Glutamatergic neuron (in vitro differentiated cells): Measurements from ENCODE around the gene GNAI3. TPM values are rescaled to one million over a fixed set of nuclear protein-coding genes. Genes with fewer than 3 reads are reported as not detected.
A peak's percentile ranks its signal among the peaks of the same experiment; 100 is the strongest.

Source experiments
- DNase-seq: peaks from one replicate; pipeline ENCODE4 v3.0.0; 2022
- H3K27ac Mint-ChIP-seq: one replicate; pipeline ENCODE4 v1.8.0; 2020; ENCODE audit warnings: mild to moderate bottlenecking, mixed read lengths, inconsistent platforms; ENCODE audit not compliant: unreplicated experiment
- H3K27me3 Mint-ChIP-seq: one replicate; pipeline ENCODE4 v1.8.0; 2020; ENCODE audit warnings: mild to moderate bottlenecking, moderate library complexity, mixed read lengths, inconsistent platforms; ENCODE audit not compliant: unreplicated experiment
- H3K36me3 Mint-ChIP-seq: one replicate; pipeline ENCODE4 v1.8.0; 2020; ENCODE audit warnings: mild to moderate bottlenecking, mixed read lengths, inconsistent platforms; ENCODE audit not compliant: unreplicated experiment
- H3K4me1 Mint-ChIP-seq: one replicate; pipeline ENCODE4 v1.8.0; 2020; ENCODE audit warnings: mild to moderate bottlenecking, low read depth, mixed read lengths, inconsistent platforms; ENCODE audit not compliant: unreplicated experiment
- H3K4me3 Mint-ChIP-seq: one replicate; pipeline ENCODE4 v1.8.0; 2020; ENCODE audit warnings: mild to moderate bottlenecking, mixed read lengths, inconsistent platforms; ENCODE audit not compliant: unreplicated experiment
- H3K9me3 Mint-ChIP-seq: one replicate; pipeline ENCODE4 v1.8.0; 2020; ENCODE audit warnings: mild to moderate bottlenecking, moderate library complexity, mixed read lengths, inconsistent platforms; ENCODE audit not compliant: unreplicated experiment
- total RNA-seq: library from RNA; stranded (reverse); fragmentation: NEBNext Ultra II Directional; extraction: Animal tissue kit (Norgen Biotek cat#: 25700); gene quantifications from one replicate; pipeline ENCODE4 v1.2.1, GENCODE V29; 2021; ENCODE audit not compliant: unreplicated experiment
- TF ChIP-seq, protein P1 (sequence below): fragments of 200-600 bp; sonication (generic); IDR thresholded peaks from one replicate; pipeline ENCODE4 v1.5.0; 2021; ENCODE audit not compliant: partially characterized antibody, unreplicated experiment

GNAI3 gene
- total RNA-seq, 1 donor from 2014 or later, result 13.8 TPM

GRCh38 chr1:109557520-109557919 lies 9.1 kb downstream of the GNAI3 start:
- H3K27ac Mint-ChIP-seq, result no peak overlapping the region
- H3K4me1 Mint-ChIP-seq, result peaks cover 16% of the 10 kb centered on the region
- H3K9me3 Mint-ChIP-seq, result no peaks in the 10 kb centered on the region
- peaks cover 3% of the 10 kb centered on the region for H3K27me3 Mint-ChIP-seq
- TF ChIP-seq, protein P1, sequence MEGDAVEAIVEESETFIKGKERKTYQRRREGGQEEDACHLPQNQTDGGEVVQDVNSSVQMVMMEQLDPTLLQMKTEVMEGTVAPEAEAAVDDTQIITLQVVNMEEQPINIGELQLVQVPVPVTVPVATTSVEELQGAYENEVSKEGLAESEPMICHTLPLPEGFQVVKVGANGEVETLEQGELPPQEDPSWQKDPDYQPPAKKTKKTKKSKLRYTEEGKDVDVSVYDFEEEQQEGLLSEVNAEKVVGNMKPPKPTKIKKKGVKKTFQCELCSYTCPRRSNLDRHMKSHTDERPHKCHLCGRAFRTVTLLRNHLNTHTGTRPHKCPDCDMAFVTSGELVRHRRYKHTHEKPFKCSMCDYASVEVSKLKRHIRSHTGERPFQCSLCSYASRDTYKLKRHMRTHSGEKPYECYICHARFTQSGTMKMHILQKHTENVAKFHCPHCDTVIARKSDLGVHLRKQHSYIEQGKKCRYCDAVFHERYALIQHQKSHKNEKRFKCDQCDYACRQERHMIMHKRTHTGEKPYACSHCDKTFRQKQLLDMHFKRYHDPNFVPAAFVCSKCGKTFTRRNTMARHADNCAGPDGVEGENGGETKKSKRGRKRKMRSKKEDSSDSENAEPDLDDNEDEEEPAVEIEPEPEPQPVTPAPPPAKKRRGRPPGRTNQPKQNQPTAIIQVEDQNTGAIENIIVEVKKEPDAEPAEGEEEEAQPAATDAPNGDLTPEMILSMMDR, result no peak
- DNase-seq, result no peak
- no peak overlapping the region for H3K4me3 Mint-ChIP-seq
- H3K36me3 Mint-ChIP-seq, result no peaks in the 10 kb centered on the region

DNA sequence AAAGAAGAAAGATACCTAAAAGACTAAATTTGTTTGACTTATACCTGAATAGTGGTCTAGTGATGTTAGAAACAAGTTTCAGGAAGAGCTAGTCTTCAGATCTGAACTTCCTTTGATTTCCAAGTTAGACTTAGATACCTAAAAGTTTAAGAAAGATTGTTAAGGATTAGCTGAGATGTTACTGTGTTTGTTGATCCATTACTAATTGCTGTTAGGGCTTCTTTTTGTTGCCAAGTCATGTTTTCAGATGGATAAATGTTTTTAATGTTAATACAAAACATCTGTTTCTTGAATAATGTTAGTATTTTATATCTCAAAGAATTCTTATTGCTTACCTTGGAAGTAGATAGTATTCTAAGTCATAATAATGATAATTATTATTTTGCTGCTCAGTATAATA lies 11.6 kb downstream of the GNAI3 start:
- DNase-seq, result no peak
- peaks cover 3% of the 10 kb centered on the region for H3K9me3 Mint-ChIP-seq
- peaks cover 22% of the 10 kb centered on the region for H3K4me1 Mint-ChIP-seq
- H3K4me3 Mint-ChIP-seq, result no peak overlapping the region
- H3K36me3 Mint-ChIP-seq, result no peaks in the 10 kb centered on the region
- peaks cover 3% of the 10 kb centered on the region for H3K27me3 Mint-ChIP-seq
- TF ChIP-seq, protein P1, result no peak
- H3K27ac Mint-ChIP-seq, result no peak overlapping the region

DNA sequence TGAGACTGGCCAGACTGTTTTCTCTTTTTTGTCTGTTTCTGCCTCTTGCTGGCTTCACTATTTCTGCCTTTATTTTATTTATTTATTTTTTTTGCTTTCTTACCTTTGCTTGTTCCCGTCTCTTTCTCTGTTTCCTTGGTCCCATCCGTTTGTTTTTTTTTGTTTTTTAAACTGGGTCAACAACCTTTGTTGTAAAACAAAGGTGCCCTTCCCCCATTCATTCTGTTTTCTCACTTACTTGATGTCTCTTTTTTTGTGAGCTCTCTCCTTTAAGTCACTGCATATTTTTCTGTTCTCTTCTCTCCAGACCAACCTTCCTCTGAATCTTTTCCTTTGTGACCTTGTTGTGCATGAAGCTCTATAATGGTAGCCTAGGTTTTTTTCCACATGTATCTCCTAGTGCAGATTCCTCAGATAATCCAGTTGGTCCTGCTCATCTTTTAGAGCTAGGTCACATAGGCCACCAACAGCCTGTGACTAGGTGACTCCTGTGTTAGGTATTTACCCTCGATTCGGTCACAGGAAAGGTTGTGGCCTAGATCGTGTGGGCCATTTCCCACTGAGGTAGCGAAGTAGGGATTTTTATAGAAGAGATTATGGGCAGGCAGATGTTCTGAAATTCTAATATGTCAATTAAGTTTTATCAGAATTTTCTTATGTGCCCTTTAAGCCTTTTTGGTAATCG lies 15.9 kb downstream of the GNAI3 start:
- DNase-seq, result no peak
- peak overlapping the region; percentile 54 for H3K27ac Mint-ChIP-seq

DNA sequence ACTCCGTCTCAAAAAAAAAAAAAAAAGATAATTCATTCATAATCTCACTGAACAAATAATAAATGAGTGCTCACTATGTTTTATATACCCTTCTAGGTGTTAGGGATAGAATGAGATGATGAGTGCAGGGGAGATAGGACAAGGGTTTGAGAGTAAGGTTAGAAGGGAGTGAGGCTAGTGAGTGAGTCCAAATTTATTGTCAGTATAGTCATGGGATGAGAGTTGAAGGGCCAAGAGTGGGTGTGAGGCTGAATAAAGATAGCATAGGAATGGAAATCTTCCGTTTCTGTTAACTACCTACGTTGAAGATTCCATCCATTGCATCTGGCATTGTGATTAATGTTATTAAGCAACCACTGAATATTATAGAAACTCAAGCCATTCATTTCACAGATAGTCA lies 16.8 kb downstream of the GNAI3 start:
- H3K27me3 Mint-ChIP-seq, result no peaks in the 10 kb centered on the region
- no peak overlapping the region for H3K4me3 Mint-ChIP-seq
- H3K36me3 Mint-ChIP-seq, result no peaks in the 10 kb centered on the region
- peaks cover 6% of the 10 kb centered on the region for H3K9me3 Mint-ChIP-seq
- peaks cover 35% of the 10 kb centered on the region for H3K4me1 Mint-ChIP-seq
- DNase-seq, result no peak
- TF ChIP-seq, protein P1, result no peak
- no peak overlapping the region for H3K27ac Mint-ChIP-seq

More for the DNA sequence above, 15.9 kb downstream of the GNAI3 start:
- TF ChIP-seq, protein P1, result no peak
- peaks cover 6% of the 10 kb centered on the region for H3K9me3 Mint-ChIP-seq
- H3K36me3 Mint-ChIP-seq, result no peaks in the 10 kb centered on the region
- H3K27me3 Mint-ChIP-seq, result no peaks in the 10 kb centered on the region
- peaks cover 39% of the 10 kb centered on the region for H3K4me1 Mint-ChIP-seq
- H3K4me3 Mint-ChIP-seq, result peak overlapping the region; percentile 56

- Mint-ChIP-seq H3K4me1 (peaks cover 35% of the 10 kb centered on the region), H3K9me3 (peaks cover 6% of the 10 kb centered on the region), H3K27me3 (no peaks in the 10 kb centered on the region), H3K27ac (peak overlapping the region; percentile 34), H3K4me3 (no peak overlapping the region), H3K36me3 (no peaks in the 10 kb centered on the region)
- DNase-seq, result no peak
- TF ChIP-seq, protein P1, result no peak
Observed at GRCh38 chr1:109566982-109567381, 18.6 kb downstream of the GNAI3 start.
